GM21619 (cell line): ENCODE data around the gene MGMT.

ENCODE experiments used
- ATAC-seq: cut with Tn5 transposase; IDR thresholded peaks from one replicate; pipeline ENCODE4 v1.9.1; 2021; ENCODE audit not compliant: unreplicated experiment

MGMT gene

GRCh38 chr10:129517680-129518057, 50.6 kb downstream of the MGMT start:
- ATAC-seq, result no peak

GRCh38 chr10:129518793-129519192, 51.8 kb downstream of the MGMT start:
- ATAC-seq, result no peak

GRCh38 chr10:129520440-129521080, 53.5 kb downstream of the MGMT start:
- ATAC-seq, result no peak

- ATAC-seq, result no peak
These were observed 54.4 kb downstream of the MGMT start for GRCh38 chr10:129521161-129522025.

- ATAC-seq, result no peak
These were observed 55.1 kb downstream of the MGMT start for GRCh38 chr10:129522041-129522585.

GRCh38 chr10:129523031-129523722, 56.1 kb downstream of the MGMT start:
- no peak for ATAC-seq

GRCh38 chr10:129523723-129524316, 56.8 kb downstream of the MGMT start:
- ATAC-seq, result no peak

- ATAC-seq, result no peak
These were observed 57.9 kb downstream of the MGMT start for GRCh38 chr10:129524936-129525335.

- ATAC-seq, result no peak
These were observed 58.4 kb downstream of the MGMT start for GRCh38 chr10:129525401-129525801.

GRCh38 chr10:129526943-129527342, 59.9 kb downstream of the MGMT start:
- ATAC-seq, result no peak

GRCh38 chr10:129528376-129528978, 61.4 kb downstream of the MGMT start:
- no peak for ATAC-seq

GRCh38 chr10:129530581-129530980, 63.5 kb downstream of the MGMT start:
- ATAC-seq, result no peak

- ATAC-seq, result no peak
These were observed 64.3 kb downstream of the MGMT start for GRCh38 chr10:129531195-129531968.

- ATAC-seq, result no peak
These were observed 65.1 kb downstream of the MGMT start for GRCh38 chr10:129531969-129532660.

- no peak for ATAC-seq
These were observed 65.8 kb downstream of the MGMT start for GRCh38 chr10:129532838-129533237.

- ATAC-seq, result no peak
These were observed 66.2 kb downstream of the MGMT start for GRCh38 chr10:129533281-129533680.

- ATAC-seq, result no peak
These were observed 67.8 kb downstream of the MGMT start for GRCh38 chr10:129534826-129535225.

- no peak for ATAC-seq
These were observed 69.3 kb downstream of the MGMT start for GRCh38 chr10:129536336-129536735.

GRCh38 chr10:129537151-129537550, 70.1 kb downstream of the MGMT start:
- ATAC-seq, result no peak
